ENCODE data around the gene P2RY1.

P2RY1 gene, protein sequence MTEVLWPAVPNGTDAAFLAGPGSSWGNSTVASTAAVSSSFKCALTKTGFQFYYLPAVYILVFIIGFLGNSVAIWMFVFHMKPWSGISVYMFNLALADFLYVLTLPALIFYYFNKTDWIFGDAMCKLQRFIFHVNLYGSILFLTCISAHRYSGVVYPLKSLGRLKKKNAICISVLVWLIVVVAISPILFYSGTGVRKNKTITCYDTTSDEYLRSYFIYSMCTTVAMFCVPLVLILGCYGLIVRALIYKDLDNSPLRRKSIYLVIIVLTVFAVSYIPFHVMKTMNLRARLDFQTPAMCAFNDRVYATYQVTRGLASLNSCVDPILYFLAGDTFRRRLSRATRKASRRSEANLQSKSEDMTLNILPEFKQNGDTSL

DNA sequence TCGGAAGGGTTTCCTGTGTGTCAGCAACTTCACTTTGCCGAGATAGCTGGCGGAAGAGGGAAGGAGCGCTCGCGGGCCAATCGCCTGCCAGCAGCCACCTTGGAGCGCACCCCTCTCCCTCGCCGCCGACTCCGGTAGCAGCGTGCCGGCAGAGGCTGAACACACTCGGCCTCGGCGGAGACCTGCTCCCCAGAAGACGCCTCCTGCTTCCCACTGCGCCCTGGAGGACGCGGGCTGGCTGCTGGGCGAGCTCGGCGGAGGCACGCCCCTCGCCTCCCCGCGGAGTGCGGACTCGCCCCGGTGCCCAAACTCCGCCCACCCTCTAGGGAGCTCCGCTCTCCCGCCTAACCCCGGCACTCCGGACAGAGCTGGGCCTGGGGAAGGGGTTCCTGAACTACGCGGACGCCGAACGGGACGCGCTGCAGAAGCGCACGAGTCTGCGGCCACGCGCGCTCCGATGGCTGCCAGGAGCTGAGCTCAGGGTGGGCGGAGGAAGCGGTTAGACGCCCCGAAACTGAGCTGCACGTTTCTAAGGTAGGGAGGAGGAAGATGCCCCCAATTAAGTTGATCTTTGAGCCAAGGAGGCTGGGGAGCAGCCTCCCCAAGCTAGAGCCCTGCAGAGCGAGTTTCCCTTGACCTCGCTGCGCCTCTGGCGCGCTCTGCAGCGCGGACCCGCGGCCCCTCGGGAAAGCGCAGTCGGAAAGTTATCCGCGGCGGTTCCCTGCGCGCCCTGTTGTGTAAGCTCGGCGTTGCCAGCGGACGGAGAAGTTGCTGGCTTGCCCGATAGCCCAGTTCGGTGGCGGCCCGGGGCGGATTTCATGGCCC is at the start of gene P2RY1:
Gene P2RY1 (plus strand): TSS at position 356 of the 825 bp plus-strand sequence. CDS start 652 bp downstream, outside the sequence.
- peak; percentile 89 for DNase-seq

DNA sequence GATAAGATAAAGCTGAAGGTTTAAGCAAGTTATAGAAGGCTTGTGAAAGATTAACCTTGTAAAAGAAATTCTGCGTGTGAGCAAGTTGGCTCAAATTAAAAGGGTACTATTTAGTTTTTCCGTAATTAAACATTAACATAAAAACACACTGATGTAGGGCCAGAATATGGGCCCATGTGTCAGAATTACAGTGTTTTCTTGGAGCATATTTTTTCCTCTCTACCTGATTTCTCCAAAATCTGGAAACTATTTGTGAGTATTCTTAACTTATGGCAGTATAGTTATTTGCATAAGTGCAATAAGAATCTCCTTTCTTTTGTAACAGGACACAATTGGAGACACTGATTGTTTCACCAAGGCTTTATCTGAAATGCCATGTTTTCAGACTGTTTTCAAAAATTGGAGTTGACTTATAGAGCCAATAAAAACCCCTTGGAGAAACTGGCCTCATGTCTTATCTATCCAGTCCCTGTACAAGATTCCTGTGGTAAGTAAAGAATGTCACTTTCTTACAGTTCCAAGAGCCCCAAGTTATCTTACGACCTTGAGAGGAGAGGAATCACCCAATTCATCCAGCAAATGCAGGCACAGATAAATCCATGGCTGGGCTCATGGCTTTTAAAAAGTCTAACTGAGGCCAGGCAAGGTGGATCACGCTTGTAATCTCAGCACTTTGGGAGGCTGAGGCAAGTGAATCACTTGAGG is 47.8 kb upstream of the P2RY1 start:
- DNase-seq, result no peak

DNA sequence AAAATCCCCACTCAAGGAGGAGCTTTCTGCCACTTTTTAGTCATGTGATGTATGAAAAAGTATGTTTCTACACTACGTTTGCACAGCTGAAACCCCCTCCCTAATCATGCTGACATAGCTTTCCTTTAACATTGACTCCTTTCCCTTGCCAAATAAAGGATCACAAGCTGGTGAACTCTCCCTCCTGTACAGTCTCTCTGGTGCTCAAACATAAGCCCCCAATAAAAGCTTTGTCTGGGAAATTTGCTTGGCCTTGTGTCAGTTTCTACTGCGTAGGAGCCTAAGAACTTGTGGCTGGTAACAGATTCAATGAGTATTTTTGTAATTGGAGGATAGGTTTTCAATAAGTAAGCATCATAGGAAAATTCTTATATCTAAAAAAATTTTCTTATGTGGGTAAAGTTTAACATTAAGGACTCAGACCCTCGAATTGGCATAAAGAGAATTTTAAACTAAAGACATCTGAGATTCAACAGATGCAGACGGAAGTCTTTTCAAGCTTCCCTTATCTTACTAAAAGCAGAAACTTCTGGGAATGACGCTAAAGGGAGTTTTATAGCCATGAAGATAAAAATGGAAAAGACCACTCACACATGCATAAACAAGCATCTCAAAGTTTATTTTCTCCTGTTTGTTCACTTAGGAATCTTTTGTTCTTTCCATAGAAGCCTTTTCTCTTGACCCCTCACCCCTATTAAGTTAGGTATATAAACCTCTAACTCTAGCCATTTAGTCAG is 44.1 kb upstream of the P2RY1 start:
- DNase-seq, result no peak

DNA sequence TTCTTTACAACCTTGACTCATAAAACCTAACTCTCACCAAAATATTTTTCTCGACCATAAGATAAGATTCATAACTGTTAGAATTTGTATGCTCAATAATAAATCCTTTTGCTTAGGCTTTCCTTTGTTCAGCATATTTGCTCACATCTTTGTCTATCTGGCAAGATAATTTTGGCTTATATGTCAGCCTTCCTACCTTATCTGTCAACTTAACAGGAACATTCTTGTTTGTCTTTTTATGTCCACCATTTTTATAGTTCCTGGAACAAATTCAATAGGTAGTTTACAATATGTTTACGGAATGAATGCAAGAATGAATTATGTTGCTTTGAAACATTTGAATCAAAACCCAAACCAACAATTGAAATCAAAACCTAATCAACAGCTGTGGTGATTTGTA is 41.0 kb upstream of the P2RY1 start:
- DNase-seq, result no peak

DNA sequence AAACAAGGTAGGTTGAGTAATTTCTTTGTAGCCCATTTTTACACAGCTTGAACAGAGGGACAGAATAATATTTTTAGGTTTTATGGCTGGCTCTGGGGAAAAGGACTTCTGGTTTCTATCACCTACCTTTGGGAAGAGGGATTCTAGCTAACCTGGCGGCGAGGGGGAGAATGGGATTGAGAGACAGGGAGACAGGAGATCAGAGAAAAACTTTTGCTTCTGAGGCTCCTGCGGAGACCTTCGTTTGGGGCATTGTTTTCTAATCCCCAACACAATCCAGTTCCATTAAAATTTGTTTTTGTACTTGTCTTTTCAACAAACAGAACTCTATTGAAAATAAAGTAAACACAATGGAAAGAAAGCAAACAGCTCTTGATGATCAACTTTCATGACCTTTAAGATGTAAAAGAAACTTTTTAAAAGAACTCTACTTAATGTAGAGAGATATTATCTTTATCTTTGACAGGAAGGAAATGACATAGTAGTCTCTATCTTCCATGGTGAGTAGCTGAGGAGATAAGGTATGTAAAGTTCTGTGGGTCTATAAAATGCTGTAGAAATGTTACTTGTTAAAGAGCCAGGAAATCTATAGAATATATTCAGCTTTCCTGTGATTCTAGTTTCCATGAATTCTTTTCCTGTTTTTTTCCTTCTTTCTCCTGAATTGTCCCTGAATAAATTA is 37.0 kb upstream of the P2RY1 start:
- no peak for DNase-seq

DNA sequence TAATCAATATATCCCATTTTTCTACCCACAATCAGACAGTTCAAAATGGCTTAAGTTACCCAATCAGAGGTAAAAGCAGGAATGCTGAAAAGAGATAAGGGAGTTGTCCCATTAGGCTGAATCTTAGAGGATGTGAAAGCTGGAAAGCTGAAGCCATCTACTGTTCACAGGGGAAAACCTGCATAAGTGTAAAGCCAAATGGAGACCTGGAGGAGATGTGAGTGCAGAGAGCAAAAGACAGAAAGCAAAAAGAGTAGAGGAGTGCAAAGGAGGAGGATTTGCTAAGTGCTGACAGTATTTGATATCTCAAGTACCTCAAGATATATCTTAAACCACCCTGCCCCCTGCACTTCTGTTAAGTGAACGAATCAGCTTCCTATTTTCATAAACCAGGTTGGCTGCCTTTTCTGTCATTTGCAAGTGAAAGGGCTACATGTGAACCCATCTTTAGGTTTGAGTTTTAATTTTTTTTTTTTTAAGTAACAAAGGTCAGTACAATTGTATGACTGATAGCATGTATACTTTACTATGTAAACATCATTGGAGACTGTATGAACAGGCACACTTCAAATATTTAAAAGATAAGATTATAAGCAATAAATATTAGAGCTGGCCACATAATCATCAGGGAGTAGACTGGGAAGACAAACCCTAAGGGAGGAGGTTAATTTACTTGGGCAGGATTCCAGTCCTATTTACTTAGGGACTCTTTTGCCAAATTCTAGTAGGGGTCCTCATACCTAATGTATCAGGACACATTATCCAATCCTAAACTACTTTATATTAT is 22.8 kb upstream of the P2RY1 start:
- DNase-seq, result peak; percentile 44

DNA sequence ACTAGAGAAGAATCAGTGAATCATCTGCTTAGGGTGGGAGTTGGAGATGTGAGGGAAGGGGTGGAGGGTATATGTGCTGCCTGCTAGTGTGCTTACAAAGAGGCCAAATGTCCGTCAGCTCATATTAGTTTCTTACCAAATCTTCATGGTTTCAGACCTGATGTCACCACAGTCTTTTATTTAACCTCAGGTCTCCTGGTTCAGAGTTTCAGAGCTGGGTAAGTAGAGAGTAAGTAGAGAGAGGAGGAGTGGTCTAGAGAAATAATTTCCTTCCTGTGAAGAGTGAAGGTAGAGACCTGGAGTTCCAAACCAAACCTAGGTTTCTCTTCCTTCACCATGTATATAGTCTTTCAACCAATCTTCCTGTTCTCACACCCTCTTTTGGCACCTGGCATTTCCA is 17.5 kb upstream of the P2RY1 start:
- peak; percentile 36 for DNase-seq

DNA sequence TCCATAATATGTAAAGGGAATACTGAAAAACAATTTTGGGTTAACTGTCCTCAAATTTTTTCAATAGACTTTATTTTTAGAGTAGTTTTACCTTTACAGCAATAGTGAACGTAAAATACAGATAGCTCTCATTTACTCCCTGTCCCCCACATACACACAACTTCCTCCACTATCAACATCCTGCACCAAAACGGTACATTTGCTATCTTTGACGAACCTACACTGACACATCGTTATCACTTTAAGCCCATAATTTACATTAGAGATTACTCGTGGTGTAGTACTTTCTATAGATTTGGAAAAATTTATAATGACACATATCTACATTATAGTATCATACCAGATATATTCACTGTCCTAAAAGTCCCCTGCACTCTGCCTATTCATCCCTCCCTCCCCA is 16.9 kb upstream of the P2RY1 start:
- peak; percentile 88 for DNase-seq

DNA sequence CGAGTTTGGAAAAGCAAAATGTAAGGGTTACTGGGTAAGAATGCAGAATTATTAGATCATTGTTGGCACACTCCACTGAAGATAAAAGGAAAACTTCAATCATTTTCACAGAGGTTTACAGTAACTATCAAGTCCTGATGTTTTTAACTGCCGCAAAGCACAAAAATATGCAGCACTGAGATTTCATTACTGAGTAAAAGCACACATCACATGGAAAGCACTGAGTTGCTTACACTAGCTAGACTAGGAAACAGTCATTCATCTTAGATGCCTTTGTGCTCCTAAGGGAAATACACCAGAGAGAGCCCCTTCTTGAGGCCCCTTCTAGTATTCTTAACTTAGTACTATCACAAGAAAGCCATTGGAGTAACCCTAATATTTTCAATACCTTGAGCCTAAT is 11.8 kb upstream of the P2RY1 start:
- no peak for DNase-seq

DNA sequence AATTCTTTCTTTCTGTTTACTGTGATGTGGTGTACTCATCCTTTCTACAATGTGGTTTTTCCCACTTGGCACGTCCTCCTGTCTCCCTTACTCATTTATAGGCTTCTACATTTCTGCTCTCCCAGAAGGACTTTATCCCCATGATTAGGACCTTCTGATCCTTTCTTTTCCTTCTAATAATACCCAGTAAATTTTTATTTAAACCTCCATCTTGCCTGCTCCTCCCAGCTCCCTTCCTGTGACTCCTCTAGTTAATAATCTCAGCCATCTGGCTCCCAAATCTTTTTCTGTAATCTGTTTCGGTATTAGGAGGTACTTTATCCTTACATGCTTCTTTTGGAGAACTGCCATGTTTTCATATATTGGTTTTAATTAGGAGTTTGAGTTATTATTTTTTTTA is 11.2 kb upstream of the P2RY1 start:
- DNase-seq, result no peak

DNA sequence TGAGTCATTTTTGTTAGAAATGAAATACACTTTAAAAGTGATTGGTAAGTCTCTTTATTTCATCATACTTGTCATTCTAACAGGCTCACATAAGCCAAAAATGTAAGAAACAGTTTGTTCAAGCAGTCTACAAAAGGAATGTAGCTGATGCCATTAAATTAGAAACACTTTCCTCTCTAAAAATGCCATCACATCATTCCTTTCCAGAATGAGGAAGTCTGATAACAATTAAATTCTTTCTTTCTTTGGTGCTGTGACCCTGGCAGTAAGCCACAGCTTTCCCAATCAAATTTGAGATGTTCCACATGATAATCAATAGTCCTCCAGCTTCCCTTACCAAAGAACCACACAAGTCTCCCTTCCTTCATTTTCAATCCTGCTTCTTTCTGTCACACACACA is 9.4 kb upstream of the P2RY1 start:
- DNase-seq, result no peak

DNA sequence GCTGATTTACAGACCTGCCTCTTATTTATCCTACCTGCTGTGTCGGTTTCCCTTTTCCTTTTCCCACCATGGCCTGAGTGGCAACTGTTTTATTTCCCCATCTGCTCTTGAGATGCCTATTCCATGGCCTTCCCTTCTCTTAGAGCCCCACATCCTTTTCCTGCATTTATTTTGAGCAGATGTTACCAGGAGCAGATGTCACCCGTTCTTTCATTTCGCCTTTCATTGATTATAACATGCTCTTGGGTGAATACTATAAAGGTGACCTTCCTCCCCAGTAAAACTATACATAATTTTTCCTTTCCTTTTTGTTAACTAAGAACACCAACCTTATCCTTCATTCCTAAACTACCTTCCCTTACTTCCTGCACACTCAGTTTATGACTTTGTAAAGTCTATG is 8.5 kb upstream of the P2RY1 start:
- DNase-seq, result no peak

DNA sequence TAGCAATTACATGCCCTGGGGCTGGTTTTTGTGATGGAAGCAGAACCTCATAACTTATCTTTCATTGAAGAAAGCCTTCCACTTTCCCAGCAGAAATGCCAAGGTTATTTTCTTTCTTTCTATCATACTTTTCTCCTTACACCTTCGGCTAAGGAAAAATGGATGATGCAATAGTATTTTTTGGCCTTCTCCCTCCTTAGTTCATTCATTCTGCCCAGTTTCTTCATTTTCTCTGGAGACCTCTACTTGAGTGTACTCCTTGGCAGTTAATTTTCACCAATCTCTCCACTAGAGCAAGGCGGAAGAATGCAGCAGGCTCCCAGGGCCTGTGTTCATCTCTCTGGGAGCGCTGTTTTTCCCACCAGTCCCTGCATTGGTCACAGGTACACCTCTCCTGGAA is 7.6 kb upstream of the P2RY1 start:
- no peak for DNase-seq

DNA sequence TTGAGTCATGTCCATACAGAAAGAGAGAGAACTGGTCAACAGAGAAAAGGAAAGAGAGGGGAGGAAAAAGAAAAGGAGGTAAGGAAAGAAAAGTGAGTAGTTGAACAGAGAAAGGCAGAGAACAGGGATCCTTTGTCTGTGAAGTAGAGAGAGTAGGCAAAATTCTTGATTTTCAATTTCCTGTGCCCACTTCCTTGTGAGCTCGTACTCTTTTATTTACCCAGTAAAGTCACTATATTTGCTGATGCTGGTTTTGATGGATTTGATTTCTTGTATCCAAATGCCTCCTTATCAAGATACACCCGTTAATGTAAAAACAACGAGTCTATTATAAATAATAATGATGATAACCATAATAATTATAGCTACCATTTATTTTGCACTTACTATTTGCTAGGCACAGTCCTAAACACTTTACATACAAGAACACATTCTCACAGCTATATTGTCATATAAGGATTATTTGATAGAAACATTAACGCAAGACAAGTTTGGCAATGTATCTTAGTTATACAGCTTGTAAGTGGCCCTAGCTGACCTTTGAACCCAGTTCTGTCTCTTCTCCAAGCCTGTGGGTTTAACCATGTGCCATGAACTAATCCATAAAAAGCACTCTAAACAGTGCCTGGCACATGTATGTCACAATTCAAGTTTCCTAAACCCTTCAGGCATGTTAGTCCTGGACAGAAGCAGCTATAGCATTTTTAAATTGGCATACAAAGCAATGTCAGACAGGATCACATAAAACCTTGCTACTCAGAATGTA is 6.7 kb upstream of the P2RY1 start:
- DNase-seq, result no peak

DNA sequence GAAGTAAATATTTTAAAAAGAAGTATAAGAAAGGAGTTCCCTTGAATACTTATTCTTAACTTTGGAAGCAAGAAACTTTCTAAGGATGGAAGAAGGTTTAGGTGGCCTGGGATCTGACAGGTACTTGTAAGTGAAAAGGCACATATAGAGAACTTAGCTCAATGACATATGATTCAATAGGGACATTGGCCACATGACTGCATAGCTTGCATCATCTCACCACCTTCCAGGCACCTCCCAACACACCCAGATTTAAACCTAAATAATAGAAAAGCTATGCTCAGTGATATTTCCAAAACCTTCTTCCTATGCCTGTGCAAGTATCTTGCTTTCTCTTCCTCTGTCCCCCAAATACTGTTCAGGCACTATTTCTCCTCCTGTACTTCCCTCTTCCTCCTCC is 4.7 kb upstream of the P2RY1 start:
- DNase-seq, result no peak

DNA sequence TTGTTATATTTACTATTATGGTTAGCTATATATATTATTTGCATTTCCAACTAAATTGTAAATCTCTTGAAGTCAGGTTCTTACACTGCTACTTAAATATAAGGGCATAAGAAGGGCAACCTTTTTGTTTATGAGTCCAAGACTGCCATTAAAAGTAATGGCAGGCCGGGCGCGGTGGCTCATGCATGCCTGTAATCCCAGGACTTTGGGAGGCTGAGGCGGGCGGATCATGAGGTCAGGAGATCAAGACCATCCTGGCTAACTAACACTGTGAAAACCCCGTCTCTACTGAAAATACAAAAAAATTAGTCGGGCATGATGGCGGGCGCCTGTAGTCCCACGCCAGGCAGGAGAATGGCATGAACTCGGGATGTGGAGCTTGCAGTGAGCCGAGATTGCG is 2.9 kb upstream of the P2RY1 start:
- DNase-seq, result no peak

DNA sequence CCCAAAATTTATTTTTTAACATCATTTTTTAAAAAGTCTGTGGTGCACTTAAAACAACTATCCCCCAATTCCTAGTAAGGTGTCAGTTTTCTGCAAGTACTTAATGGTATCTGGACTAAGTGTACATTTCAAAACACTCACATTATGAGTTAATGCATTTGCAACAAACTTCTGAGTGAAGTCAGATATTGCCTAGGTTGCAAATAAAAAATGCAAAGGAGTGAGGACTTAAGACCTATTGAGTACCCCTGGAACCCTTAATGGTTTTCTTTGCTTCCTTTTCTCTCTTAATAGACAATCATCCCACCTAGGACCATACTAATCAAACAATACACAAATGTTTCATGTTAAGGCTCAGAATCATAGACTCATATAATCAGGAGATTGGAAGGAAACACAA is 1.8 kb upstream of the P2RY1 start:
- no peak for DNase-seq

DNA sequence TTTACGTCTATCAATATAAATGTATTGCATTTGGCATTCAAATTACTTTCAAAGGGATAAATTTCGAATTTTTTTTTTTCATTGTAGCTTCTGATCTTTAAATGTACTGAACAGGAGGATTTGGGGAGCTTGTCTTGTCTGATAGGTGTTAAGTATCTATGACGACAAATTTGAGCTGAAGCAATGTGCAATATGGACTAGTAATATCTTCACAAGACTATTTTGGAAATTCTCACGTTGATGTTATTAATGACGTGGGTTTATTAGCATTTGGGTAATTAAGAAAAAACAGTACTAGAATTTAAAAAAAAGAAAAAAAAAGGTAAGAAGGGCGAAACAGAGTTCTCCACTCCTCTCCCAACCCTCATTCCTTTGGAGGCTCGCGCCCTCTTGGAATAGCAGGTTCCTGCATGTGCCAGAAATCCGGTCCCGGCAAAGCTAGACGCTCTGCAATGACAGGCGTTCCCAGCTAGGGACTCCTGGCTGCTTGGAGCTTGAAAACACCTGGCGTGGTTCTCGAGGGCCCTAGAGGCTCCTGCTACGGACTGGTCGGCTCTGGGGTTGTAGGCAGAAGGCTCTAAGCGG is 648 bp upstream of the P2RY1 start:
- DNase-seq, result peak; percentile 60

DNA sequence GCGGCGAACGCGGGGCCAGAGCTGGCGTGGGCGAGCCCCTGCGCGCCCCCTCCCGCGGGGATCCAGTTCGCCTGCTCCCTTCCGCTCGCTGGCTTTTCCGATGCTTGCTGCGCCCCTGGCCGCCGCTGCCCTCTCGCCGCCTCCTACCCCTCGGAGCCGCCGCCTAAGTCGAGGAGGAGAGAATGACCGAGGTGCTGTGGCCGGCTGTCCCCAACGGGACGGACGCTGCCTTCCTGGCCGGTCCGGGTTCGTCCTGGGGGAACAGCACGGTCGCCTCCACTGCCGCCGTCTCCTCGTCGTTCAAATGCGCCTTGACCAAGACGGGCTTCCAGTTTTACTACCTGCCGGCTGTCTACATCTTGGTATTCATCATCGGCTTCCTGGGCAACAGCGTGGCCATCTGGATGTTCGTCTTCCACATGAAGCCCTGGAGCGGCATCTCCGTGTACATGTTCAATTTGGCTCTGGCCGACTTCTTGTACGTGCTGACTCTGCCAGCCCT is 721 bp downstream of the P2RY1 start:
- DNase-seq, result peak; percentile 47

DNA sequence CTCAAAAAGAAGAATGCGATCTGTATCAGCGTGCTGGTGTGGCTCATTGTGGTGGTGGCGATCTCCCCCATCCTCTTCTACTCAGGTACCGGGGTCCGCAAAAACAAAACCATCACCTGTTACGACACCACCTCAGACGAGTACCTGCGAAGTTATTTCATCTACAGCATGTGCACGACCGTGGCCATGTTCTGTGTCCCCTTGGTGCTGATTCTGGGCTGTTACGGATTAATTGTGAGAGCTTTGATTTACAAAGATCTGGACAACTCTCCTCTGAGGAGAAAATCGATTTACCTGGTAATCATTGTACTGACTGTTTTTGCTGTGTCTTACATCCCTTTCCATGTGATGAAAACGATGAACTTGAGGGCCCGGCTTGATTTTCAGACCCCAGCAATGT is 1.3 kb downstream of the P2RY1 start:
- no peak for DNase-seq

All from hematopoietic multipotent progenitor cell treated with erythropoietin and hydrocortisone succinate and interleukin-3 and kit ligand, for 8 days (in vitro differentiated cells).